Nephron progenitor cell (in vitro differentiated cells): Measurements from ENCODE around the gene FAM83D.

Experiments used
- DNase-seq: peaks from one replicate; pipeline ENCODE4 v3.0.0; 2021
- H3K27ac Mint-ChIP-seq: 2 replicates; pipeline ENCODE4 v1.8.0; 2021; ENCODE audit warnings: mild to moderate bottlenecking, moderate library complexity, mixed read lengths
- H3K27me3 Mint-ChIP-seq: 2 replicates; pipeline ENCODE4 v1.8.0; 2021; ENCODE audit warnings: mild to moderate bottlenecking, low read depth, mixed read lengths; ENCODE audit not compliant: poor library complexity
- H3K36me3 Mint-ChIP-seq: 2 replicates; pipeline ENCODE4 v1.8.0; 2021; ENCODE audit warnings: low read depth, mixed read lengths
- H3K4me1 Mint-ChIP-seq: 2 replicates; pipeline ENCODE4 v1.8.0; 2021; ENCODE audit warnings: mixed read lengths
- H3K4me3 Mint-ChIP-seq: 2 replicates; pipeline ENCODE4 v1.8.0; 2021; ENCODE audit warnings: mild to moderate bottlenecking, moderate library complexity, mixed read lengths
- H3K9me3 Mint-ChIP-seq: 2 replicates; pipeline ENCODE4 v1.8.0; 2021; ENCODE audit warnings: mild to moderate bottlenecking, moderate library complexity, mixed read lengths
- CTCF ChIP-seq: fragments of 200-600 bp; sonication (generic); IDR thresholded peaks from 2 replicates; pipeline ENCODE4 v1.5.0; 2021; ENCODE audit warnings: antibody characterized with exemption

Gene FAM83D

GRCh38 chr20:38965264-38965663, 39.0 kb downstream of the FAM83D start:
- Mint-ChIP-seq H3K27me3 (no peaks in the 10 kb centered on the region), H3K9me3 (no peaks in the 10 kb centered on the region), H3K4me1 (peaks cover 34% of the 10 kb centered on the region), H3K27ac (no peak overlapping the region), H3K4me3 (no peak overlapping the region), H3K36me3 (peaks cover 25% of the 10 kb centered on the region)
- DNase-seq: no peak
- no peak for TF ChIP-seq CTCF

GRCh38 chr20:38968090-38968489, 41.9 kb downstream of the FAM83D start:
- Mint-ChIP-seq H3K4me3 (no peak overlapping the region), H3K27ac (no peak overlapping the region), H3K4me1 (peaks cover 16% of the 10 kb centered on the region), H3K36me3 (peaks cover 33% of the 10 kb centered on the region), H3K27me3 (no peaks in the 10 kb centered on the region), H3K9me3 (no peaks in the 10 kb centered on the region)
- DNase-seq: no peak
- no peak for TF ChIP-seq CTCF

- no peak overlapping the region for H3K4me3 Mint-ChIP-seq
- peaks cover 2% of the 10 kb centered on the region for H3K4me1 Mint-ChIP-seq
- H3K9me3 Mint-ChIP-seq: no peaks in the 10 kb centered on the region
- DNase-seq: no peak
- peaks cover 31% of the 10 kb centered on the region for H3K36me3 Mint-ChIP-seq
- H3K27me3 Mint-ChIP-seq: no peaks in the 10 kb centered on the region
- TF ChIP-seq CTCF: no peak
- H3K27ac Mint-ChIP-seq: no peak overlapping the region
Observed at GRCh38 chr20:38969708-38970107, 43.5 kb downstream of the FAM83D start.

GRCh38 chr20:38970302-38970701, 44.1 kb downstream of the FAM83D start:
- Mint-ChIP-seq H3K9me3 (no peaks in the 10 kb centered on the region), H3K4me3 (no peak overlapping the region), H3K4me1 (no peaks in the 10 kb centered on the region), H3K27ac (no peak overlapping the region), H3K27me3 (no peaks in the 10 kb centered on the region), H3K36me3 (peaks cover 25% of the 10 kb centered on the region)
- no peak for DNase-seq
- no peak for TF ChIP-seq CTCF

GRCh38 chr20:38973107-38973506, 46.9 kb downstream of the FAM83D start:
- Mint-ChIP-seq H3K4me3 (no peak overlapping the region), H3K27me3 (no peaks in the 10 kb centered on the region), H3K4me1 (no peaks in the 10 kb centered on the region), H3K27ac (no peak overlapping the region), H3K9me3 (no peaks in the 10 kb centered on the region), H3K36me3 (peaks cover 20% of the 10 kb centered on the region)
- no peak for TF ChIP-seq CTCF
- no peak for DNase-seq

GRCh38 chr20:38973645-38974044, 47.4 kb downstream of the FAM83D start:
- Mint-ChIP-seq H3K4me3 (no peak overlapping the region), H3K27me3 (no peaks in the 10 kb centered on the region), H3K9me3 (no peaks in the 10 kb centered on the region), H3K36me3 (peaks cover 20% of the 10 kb centered on the region), H3K27ac (peak overlapping the region; percentile 15), H3K4me1 (no peaks in the 10 kb centered on the region)
- no peak for DNase-seq
- no peak for TF ChIP-seq CTCF
